MM.1S (cell line): ENCODE results near the gene RAB32.

Experiments
- CTCF ChIP-seq: fragments of 300-600 bp; sonication (generic); IDR thresholded peaks from 2 replicates; pipeline ENCODE4 v1.5.1; 2016; ENCODE audit warnings: antibody characterized with exemption, low read length, mixed read lengths
- EZH2 ChIP-seq: fragments of 300-600 bp; sonication (generic); optimal IDR thresholded peaks from 2 replicates; pipeline ENCODE3; 2017; ENCODE audit warnings: low read depth, mild to moderate bottlenecking, antibody characterized with exemption, low read length, mixed read lengths

- no peak for TF ChIP-seq CTCF
- no peak for TF ChIP-seq EZH2
These were observed 39.2 kb downstream of the RAB32 start for GRCh38 chr6:146582857-146583256.
